Measurements from ENCODE around the gene OXTR.
"Not testable (repeated sequence)": the region's sequence is repeated elsewhere in the genome, so short reads cannot be mapped to it uniquely, and the experiment has no call there.

The OXTR gene

GRCh38 chr3:8739757-8740504 is 29.5 kb downstream of the OXTR start:
- no peak for DNase-seq

DNA sequence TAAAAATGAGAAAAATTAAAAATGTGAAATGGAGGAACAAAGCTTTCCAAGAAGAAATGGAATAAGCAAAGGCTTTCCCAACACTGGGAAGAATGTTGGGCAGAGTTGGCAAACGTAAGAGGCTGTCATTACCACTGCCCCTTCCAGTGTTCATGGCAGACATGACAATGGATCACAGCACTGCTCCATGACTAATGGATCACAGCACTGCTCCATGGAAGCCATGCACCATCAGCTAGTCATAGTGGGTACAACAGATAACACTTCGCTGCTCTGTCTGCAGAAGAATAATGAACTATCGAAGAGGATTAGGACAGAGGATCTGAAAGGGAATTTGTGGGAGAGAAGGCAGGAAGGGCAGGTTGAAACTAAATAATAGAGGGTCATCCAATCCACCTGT is 30.8 kb downstream of the OXTR start:
- no peak for DNase-seq

DNA sequence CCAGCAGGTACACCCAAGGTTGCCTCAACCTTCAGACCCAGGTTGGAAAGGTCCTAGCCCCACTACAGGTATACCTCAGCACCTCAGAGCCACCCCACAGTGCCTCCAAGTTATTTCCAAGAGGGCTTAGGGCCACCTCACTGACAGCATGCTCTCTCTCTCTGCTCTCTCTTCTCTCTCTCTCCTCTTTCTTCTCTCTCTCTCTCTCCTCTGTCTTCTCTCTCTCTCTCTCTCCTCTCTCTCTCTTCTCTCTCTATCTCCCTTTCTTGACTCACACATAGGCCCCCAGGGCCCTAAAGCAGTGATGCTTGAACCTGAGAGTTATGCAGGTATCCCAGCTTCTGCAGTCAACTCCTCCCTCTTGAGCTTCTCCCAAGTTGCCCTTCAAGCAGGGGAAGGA is 31.6 kb downstream of the OXTR start:
- DNase-seq: no peak

DNA sequence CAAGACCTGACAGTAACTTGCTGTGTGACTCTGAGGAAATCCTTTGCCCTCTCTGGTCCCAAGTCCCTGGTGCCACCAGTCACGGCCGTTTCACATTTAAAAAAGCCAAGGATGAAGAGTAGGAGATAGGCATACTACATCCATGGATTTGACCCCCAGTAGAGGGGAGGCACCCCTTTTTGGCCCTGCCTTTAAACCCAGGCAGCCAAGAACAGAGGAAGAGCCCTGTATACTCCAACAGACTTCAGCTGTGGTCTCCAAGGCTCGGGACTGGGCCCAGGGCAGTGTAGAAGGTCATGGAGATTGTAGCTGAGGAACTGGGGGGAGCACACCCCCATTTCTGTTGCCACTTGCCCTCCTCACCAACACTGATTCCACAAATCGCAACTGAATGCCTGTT is 32.1 kb downstream of the OXTR start:
- DNase-seq: no peak

- DNase-seq: no peak
Observed at GRCh38 chr3:8736436-8736835, 33.0 kb downstream of the OXTR start.

DNA sequence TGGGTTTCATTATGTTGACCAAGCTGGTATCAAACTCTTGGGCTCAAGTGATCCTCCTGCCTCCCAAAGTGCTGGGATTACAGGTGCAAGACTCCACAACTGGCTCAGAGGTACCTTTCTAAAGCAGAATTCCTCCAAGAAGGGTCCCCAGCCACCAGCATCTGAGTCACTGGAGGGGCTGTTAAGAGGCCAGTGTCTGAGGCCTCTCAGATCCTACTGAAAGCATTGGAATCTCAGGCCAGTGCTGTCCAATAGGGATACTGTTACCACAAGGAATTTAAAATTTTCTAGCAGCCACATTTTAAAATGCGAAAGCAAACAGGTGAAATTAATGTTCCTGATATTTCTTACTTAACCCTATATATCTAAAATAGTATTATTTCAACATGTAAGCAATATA is 34.5 kb downstream of the OXTR start:
- DNase-seq: no peak

DNA sequence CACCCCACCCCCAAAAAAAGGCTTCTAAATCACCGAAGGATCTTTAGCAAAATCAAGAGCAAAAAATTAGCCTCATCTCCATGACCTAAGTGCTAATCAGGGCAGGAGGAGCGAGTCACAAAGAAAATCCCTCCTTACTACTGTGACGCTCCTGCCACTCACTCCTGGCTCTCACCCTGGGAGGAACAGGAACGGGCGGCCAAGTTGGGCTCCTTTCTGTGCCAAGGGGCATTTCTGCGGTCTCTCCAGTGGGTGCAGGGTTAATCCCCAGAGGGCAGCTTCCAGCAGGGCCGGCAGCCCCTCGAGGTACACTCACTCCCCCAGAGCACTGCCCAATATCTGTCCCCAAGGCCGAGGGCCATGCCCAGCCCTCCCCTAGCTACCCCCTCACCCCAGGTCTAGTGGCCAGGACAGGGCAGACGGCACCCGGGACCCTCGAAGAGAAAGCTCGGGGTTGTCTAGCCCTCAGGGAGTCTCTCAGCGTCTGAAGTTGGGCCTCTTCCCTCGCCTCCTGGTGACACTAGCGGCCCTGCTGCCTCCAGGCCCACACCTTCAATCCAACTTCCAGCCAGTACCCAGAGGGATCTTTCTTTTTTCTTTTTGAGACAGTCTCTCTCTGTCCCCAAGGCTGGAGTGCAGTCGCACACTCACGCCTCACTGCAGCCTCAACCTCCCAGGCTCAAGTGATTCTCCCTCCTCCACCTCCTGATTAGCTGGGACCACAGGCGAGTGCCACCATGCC is 35.1 kb downstream of the OXTR start:
- no peak for DNase-seq

DNA sequence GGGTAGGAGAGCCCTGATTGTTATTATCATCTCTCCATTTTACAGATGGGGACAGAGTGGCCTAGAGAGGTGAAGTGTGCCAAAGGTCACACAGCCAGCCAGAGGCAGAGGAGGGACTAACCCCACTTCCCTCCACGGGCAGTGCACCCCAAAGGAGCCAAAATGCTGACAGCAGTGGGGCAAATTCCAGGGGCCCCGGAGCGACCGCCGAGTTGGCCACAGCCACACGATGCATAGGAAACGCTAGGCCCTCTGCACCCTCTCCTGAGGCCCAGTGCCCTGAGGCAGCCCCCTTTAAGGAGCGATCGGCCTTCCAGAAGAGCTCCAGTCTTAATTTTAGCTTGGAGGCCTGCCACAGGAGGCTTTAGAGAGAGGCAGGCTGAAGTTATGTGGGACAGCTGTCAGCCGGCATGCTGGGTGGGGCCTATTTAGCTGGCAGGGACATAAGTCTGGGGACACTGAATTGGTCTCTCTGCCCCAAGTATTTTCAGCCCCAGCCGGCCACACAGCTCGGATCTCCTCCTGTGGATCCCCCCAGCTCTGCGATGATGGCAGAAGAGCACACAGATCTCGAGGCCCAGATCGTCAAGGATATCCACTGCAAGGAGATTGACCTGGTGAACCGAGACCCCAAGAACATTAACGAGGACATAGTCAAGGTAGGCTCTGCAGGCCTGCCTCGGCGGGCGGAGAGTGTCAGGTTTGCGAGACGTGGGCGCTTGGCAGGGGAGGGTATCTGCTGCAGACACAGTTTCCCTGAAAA is 35.9 kb downstream of the OXTR start, which contains the start of gene CAV3:
TSS of gene CAV3 (plus strand) at position 471 of the 763 bp plus-strand sequence. CDS start at position 546, 75 bp downstream.
- no peak for DNase-seq

DNA sequence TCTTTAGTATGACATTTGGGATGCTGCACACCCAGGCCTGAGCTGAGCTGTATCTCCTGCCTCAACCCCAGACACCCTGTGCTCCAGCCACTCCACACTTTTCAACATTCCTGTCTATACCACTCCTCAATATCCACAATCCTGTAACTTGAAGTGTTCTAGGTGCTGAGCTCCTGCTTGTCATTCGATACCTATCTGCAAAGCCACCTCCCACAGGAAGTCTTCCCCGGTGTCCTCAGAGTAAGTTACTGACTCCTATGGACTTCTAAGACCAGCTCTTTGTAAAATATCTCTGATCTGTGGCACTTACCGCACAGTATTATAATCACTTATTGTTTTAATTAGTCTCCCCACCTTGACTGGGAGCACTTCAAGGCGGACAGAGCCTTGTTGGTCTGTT is 37.0 kb downstream of the OXTR start:
- no peak for DNase-seq

DNA sequence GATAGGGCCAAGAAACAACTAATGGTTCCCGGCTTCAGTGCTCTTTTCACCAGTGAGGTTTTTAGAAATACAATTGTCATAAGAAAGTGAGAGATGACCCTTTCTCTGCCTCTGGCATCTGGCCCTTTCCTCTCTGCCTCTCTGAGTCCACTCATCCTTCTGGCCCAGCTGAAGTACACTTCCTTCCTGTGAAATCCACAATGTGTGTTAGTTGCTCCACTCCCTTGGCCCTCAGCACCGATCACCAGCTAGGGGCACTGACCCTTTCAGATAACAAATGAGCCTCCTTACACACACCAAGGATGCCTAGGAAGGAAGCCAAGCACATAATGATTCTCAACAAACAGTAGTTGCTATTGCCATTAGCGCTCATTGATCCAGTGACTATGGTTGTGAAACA is 38.8 kb downstream of the OXTR start:
- no peak for DNase-seq

- DNase-seq: no peak
Observed at GRCh38 chr3:8729479-8729878, 39.9 kb downstream of the OXTR start.

DNA sequence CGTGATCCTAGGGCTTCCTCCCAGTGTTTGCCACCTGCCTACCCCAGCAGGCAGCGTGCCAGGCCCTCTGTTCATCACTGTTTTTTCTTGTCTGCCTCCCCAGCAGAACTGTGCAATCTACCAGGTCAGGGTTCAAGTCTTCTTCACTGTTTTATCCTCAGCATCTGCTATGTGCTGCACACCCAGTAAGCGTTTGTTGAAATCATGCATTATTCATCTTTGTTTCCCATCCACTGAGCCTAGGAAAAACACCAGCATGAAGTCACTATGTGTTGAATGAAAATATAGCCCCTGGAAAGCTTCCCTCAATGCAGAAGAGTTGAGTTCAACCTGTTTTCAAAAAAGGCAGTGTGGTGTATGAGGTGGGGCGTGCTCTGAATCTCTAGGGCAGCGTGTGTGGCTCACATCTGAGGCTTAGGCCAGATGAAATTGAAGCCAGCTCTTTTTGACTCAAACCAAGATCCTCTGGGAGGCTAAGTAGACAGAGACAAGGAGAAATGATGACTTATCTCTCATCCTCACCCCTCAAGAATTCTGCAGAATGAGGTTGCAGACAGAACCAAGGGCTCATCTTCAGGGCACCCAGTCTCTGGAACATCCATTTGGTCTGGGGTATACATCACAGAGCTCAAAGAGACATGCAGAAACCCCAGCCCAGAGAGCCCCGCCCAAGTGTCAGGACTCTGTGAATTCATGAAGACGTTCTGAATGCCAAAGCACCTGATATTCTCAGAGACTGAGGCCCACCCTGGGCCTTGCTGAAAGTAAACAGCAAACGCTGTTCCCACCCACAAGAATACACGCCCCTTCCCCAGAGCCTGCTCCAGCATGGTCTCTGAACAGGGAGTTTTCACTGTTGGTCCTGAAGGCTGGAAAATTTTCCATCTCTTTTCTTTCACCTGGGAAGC is 41.6 kb downstream of the OXTR start:
- no peak for DNase-seq

GRCh38 chr3:8724108-8724752 is 45.2 kb downstream of the OXTR start:
- no peak for DNase-seq

- no peak for DNase-seq
Observed at GRCh38 chr3:8723612-8724011, 45.8 kb downstream of the OXTR start.

DNA sequence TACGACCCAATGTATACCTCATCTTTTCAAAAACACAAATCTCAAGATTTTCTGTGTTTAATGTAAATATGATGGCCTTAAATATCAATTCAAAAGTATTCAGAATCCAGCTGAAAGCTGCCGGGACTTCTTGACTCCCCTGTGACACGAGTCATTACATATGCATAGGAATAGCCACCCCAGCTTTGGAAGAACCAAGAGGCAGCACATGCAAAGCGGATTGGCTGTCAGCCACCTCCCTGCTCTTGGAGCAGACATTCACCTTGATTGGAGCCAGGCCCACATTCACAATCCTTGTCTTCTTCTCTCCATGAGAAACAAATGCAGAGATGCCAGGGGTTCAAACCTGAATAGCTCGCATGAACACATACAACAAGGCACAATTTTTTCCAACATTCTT is 46.6 kb downstream of the OXTR start:
- DNase-seq: no peak

- not testable (repeated sequence) for DNase-seq
Observed at GRCh38 chr3:8715757-8716156, 53.7 kb downstream of the OXTR start.

- DNase-seq: no peak
Observed at GRCh38 chr3:8713901-8714759, 55.3 kb downstream of the OXTR start.

- no peak for DNase-seq
Observed at GRCh38 chr3:8712908-8713255, 56.5 kb downstream of the OXTR start.

- DNase-seq: no peak
Observed at GRCh38 chr3:8712045-8712907, 57.1 kb downstream of the OXTR start.
